WERI-Rb-1 (cell line): ENCODE results near the gene SETD2.

Experiments
- DNase-seq: peaks from one replicate; pipeline ENCODE4 v3.0.0-alpha.2; 2020
- H3K27ac ChIP-seq: fragments of 250-450 bp; sonication (Bioruptor Pico); 2 replicates; pipeline ENCODE4 v1.5.1; 2020; ENCODE audit warnings: mild to moderate bottlenecking, moderate library complexity
- H3K27me3 ChIP-seq: fragments of 250-450 bp; sonication (Bioruptor Pico); 2 replicates; pipeline ENCODE4 v1.5.1; 2021; ENCODE audit warnings: mild to moderate bottlenecking, low read depth, moderate library complexity; ENCODE audit not compliant: insufficient read depth, severe bottlenecking
- H3K36me3 ChIP-seq: fragments of 250-450 bp; sonication (Bioruptor Pico); 2 replicates; pipeline ENCODE4 v1.5.1; 2020; ENCODE audit warnings: mild to moderate bottlenecking, moderate library complexity
- H3K4me3 ChIP-seq: 2 replicates; pipeline ENCODE4 v1.5.1; 2011; ENCODE audit warnings: low read depth, mild to moderate bottlenecking, control low read depth, low read length
- H3K9me3 ChIP-seq: fragments of 250-450 bp; sonication (Bioruptor Pico); 2 replicates; pipeline ENCODE4 v1.5.1; 2021; ENCODE audit warnings: mild to moderate bottlenecking, moderate library complexity; ENCODE audit not compliant: severe bottlenecking
- TF ChIP-seq, protein P1 (sequence below): IDR thresholded peaks from 2 replicates; pipeline ENCODE4 v1.5.1; 2011; ENCODE audit warnings: low read depth, mild to moderate bottlenecking, control low read depth, inconsistent platforms, low read length

The SETD2 gene

DNA sequence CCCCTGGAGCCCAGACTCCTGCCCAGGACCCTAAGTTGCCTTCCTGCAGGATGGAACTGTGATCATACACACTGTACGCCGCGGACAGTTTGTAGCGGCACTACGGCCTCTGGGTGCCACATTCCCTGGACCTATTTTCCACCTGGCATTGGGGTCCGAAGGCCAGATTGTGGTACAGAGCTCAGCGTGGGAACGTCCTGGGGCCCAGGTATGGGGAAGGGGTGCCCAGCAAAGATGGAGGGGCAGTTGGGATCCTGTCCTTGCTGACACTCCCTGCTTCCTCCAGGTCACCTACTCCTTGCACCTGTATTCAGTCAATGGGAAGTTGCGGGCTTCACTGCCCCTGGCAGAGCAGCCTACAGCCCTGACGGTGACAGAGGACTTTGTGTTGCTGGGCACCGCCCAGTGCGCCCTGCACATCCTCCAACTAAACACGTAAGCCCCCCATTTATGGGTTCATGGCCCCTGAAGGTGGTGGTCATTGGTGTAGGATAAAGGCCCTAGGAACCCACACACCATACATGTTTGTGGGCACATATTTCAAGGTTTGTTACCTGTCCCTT, 155.6 kb downstream of the SETD2 start:
- Histone ChIP-seq H3K27me3 (no peaks in the 10 kb centered on the region), H3K4me3 (no peak overlapping the region), H3K9me3 (no peaks in the 10 kb centered on the region), H3K36me3 (peaks cover 32% of the 10 kb centered on the region), H3K27ac (no peak overlapping the region)
- no peak for DNase-seq
- TF ChIP-seq, protein P1, sequence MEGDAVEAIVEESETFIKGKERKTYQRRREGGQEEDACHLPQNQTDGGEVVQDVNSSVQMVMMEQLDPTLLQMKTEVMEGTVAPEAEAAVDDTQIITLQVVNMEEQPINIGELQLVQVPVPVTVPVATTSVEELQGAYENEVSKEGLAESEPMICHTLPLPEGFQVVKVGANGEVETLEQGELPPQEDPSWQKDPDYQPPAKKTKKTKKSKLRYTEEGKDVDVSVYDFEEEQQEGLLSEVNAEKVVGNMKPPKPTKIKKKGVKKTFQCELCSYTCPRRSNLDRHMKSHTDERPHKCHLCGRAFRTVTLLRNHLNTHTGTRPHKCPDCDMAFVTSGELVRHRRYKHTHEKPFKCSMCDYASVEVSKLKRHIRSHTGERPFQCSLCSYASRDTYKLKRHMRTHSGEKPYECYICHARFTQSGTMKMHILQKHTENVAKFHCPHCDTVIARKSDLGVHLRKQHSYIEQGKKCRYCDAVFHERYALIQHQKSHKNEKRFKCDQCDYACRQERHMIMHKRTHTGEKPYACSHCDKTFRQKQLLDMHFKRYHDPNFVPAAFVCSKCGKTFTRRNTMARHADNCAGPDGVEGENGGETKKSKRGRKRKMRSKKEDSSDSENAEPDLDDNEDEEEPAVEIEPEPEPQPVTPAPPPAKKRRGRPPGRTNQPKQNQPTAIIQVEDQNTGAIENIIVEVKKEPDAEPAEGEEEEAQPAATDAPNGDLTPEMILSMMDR, result no peak

DNA sequence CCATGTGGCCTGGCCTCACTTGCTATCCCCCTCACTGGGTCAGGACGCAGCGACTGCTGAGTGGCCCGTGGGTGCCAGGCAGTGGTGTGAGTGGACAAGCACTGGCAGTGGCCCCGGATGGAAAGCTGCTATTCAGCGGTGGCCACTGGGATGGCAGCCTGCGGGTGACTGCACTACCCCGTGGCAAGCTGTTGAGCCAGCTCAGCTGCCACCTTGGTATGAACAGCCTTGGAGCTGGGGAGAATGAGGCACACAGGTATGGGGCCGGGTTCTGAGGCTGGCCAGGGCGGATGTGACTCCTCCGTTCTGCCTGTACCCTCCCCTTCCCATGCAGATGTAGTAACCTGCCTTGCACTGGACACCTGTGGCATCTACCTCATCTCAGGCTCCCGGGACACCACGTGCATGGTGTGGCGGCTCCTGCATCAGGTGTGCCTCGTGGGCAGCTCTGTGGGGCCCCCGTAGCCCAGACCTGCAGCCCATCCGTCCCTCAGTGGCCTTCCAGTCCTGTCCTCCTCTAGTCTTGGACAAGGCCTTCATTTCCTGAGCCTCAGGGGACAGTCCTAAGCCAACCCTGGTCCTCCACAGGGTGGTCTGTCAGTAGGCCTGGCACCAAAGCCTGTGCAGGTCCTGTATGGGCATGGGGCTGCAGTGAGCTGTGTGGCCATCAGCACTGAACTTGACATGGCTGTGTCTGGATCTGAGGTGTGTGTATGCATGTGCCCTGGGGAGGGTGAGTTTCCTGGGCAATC, 156.3 kb downstream of the SETD2 start:
- Histone ChIP-seq H3K27me3 (no peaks in the 10 kb centered on the region), H3K9me3 (no peaks in the 10 kb centered on the region), H3K4me3 (no peak overlapping the region), H3K27ac (no peak overlapping the region), H3K36me3 (peaks cover 32% of the 10 kb centered on the region)
- DNase-seq, result no peak
- TF ChIP-seq, protein P1, result no peak

DNA sequence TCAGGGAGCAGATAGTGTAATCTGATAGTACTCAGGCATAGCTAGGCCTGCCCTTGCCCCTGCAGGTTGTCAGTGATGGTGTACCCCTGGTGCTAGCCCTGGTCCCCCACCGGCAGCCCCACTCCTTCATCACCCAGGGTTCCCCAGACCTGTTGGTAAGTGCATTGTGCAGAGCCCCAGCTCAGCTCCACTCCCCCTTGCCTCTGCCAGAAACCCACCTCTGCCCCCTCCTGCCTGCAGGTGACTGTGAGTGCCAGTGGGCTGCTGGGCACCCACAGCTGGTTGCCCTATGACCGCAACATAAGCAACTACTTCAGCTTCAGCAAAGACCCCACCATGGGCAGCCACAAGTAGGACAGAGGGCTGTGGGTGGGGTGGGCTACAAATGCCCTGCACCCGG, 156.9 kb downstream of the SETD2 start:
- H3K36me3 ChIP-seq, result peaks cover 37% of the 10 kb centered on the region
- no peak overlapping the region for H3K27ac ChIP-seq
- TF ChIP-seq, protein P1, result no peak
- no peaks in the 10 kb centered on the region for H3K27me3 ChIP-seq
- DNase-seq, result no peak
- H3K9me3 ChIP-seq, result no peaks in the 10 kb centered on the region
- H3K4me3 ChIP-seq, result no peak overlapping the region

DNA sequence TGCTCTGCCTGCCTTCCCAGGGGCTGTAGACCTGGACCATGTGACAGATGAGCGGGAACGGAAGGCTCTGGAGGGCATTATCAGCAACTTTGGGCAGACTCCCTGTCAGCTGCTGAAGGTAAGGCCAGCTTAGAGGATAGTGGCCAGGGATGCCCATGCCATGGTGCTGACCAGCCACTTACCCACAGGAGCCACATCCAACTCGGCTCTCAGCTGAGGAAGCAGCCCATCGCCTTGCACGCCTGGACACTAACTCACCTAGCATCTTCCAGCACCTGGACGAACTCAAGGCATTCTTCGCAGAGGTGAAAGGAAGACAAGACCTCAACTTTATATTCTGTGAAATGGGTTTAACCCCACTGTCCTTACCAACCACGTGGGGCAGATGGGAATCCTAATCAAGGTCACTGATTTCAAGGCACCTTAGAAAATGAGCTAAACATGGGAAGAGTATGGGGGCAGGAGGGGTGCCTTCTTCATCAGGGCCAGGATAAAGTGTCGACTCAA, 157.7 kb downstream of the SETD2 start:
- H3K4me3 ChIP-seq, result no peak overlapping the region
- TF ChIP-seq, protein P1, result no peak
- DNase-seq, result no peak
- no peaks in the 10 kb centered on the region for H3K9me3 ChIP-seq
- no peaks in the 10 kb centered on the region for H3K27me3 ChIP-seq
- H3K27ac ChIP-seq, result no peak overlapping the region
- H3K36me3 ChIP-seq, result peaks cover 43% of the 10 kb centered on the region

DNA sequence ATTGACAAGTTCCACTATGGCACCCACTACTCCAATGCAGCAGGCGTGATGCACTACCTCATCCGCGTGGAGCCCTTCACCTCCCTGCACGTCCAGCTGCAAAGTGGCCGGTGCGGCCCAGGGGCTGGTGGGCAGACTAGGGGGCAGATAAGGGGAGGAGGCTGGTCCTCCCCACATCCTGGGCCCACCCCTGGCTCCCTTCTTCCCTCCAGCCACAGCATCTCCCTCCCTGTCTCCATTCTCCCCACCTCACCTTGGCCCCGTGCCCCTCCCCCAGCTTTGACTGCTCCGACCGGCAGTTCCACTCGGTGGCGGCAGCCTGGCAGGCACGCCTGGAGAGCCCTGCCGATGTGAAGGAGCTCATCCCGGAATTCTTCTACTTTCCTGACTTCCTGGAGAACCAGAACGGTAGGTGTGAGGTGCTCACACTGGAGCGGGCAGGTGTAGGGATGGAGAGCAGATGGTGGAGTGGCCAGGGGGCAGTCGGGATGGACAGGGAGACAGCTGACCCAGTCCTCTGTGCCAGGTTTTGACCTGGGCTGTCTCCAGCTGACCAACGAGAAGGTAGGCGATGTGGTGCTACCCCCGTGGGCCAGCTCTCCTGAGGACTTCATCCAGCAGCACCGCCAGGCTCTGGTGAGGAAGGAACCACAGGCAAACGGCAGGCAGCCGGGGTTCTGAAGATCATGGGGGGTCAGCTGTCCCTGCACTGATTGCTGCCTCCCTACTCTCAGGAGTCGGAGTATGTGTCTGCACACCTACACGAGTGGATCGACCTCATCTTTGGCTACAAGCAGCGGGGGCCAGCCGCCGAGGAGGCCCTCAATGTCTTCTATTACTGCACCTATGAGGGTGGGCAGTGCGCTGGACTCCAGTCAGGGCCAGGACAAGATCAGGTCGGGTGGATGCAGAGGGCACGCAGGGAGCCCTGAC, 158.4 kb downstream of the SETD2 start:
- TF ChIP-seq, protein P1, result no peak
- Histone ChIP-seq H3K27ac (no peak overlapping the region), H3K36me3 (peaks cover 50% of the 10 kb centered on the region), H3K9me3 (no peaks in the 10 kb centered on the region), H3K27me3 (no peaks in the 10 kb centered on the region), H3K4me3 (no peak overlapping the region)
- no peak for DNase-seq
